Caco-2 (cell line): ENCODE data around the gene ISM1. TPM values are rescaled to one million over a fixed set of nuclear protein-coding genes. Genes with fewer than 3 reads are reported as not detected.

ENCODE experiments used
- BruUV-seq: library from RNA; stranded (reverse); fragments of 400-500 nt; replicated peaks from 2 replicates; lab custom pipeline; 2021; lab: Mats Ljungman, UMichigan
- CTCF ChIA-PET: fragments of 300-600 bp; sonication (Branson Sonifier 250); formaldehyde crosslinking; loops from one replicate; lab custom pipeline; 2022; ENCODE audit warnings: antibody characterized with exemption; lab: Charles Lee
- POLR2A ChIA-PET: fragments of 300-600 bp; sonication (Branson Sonifier 250); formaldehyde crosslinking; loops from one replicate; lab custom pipeline; 2022; ENCODE audit warnings: antibody characterized with exemption; lab: Charles Lee
- DNase-seq, 2 experiments: peaks; one replicate each; pipeline versions ENCODE4 v3.0.0 to v3.0.0-alpha.2; 2020 to 2022
- H3K27me3 ChIP-seq: replicated peaks from 2 replicates; pipeline ENCODE4 v1.6.0; 2011; ENCODE audit warnings: low read length; ENCODE audit not compliant: control insufficient read depth, insufficient read depth
- H3K36me3 ChIP-seq: 2 replicates; pipeline ENCODE4 v1.5.1; 2011; ENCODE audit warnings: low read length; ENCODE audit not compliant: control insufficient read depth, insufficient read depth
- H3K4me1 ChIP-seq: fragments of 250-450 bp; sonication (Bioruptor Pico); 2 replicates; pipeline ENCODE4 v1.5.1; 2020; ENCODE audit warnings: mild to moderate bottlenecking
- H3K4me3 ChIP-seq: 2 replicates; pipeline ENCODE4 v1.5.1; 2011; ENCODE audit warnings: low read depth, mild to moderate bottlenecking, control low read depth, low read length
- H3K9me3 ChIP-seq: fragments of 250-450 bp; sonication (Bioruptor Pico); 2 replicates; pipeline ENCODE4 v1.5.1; 2020; ENCODE audit warnings: mild to moderate bottlenecking, moderate library complexity
- H3K27ac Mint-ChIP-seq: one replicate; pipeline ENCODE4 v1.8.0; 2022; ENCODE audit warnings: mixed read lengths; ENCODE audit not compliant: unreplicated experiment
- H3K27me3 Mint-ChIP-seq: one replicate; pipeline ENCODE4 v1.8.0; 2022; ENCODE audit warnings: mixed read lengths; ENCODE audit not compliant: insufficient read depth, unreplicated experiment
- H3K36me3 Mint-ChIP-seq: one replicate; pipeline ENCODE4 v1.8.0; 2022; ENCODE audit warnings: mild to moderate bottlenecking, mixed read lengths; ENCODE audit not compliant: insufficient read depth, unreplicated experiment
- H3K4me1 Mint-ChIP-seq: one replicate; pipeline ENCODE4 v1.8.0; 2022; ENCODE audit warnings: low read depth, mixed read lengths; ENCODE audit not compliant: unreplicated experiment
- H3K4me3 Mint-ChIP-seq: one replicate; pipeline ENCODE4 v1.8.0; 2022; ENCODE audit warnings: mild to moderate bottlenecking, moderate library complexity, mixed read lengths; ENCODE audit not compliant: unreplicated experiment
- H3K9me3 Mint-ChIP-seq: one replicate; pipeline ENCODE4 v1.8.0; 2022; ENCODE audit warnings: mixed read lengths; ENCODE audit not compliant: unreplicated experiment
- CTCF ChIP-seq, 2 experiments: fragments of 200-600 bp in 1 of 2; IDR thresholded peaks; 1 replicate in 1 of 2; 2 replicates in 1 of 2; pipeline versions ENCODE4 v1.5.1 to v1.8.0; 2011 to 2022; ENCODE audit warnings: antibody characterized with exemption in 1 of 2, control low read depth in 1 of 2, inconsistent platforms in 1 of 2, low read depth in 1 of 2, low read length in 1 of 2, mild to moderate bottlenecking in 1 of 2, moderate library complexity in 1 of 2; ENCODE audit not compliant: insufficient read depth in 1 of 2, severe bottlenecking in 1 of 2, unreplicated experiment in 1 of 2
- intact Hi-C: fragments of 100-400 bp; cut with micrococcal nuclease; formaldehyde crosslinking; loops from one replicate; pipeline ENCODE4 v1.10.0; 2022; ENCODE audit not compliant: unreplicated experiment
- total RNA-seq: library from RNA; stranded (reverse); gene quantifications from 2 replicates; pipeline ENCODE4 v1.2.3, GENCODE V29; 2022

The ISM1 gene
- total RNA-seq, 1 experiment from 2014 or later, result 1.8 TPM

- no peak overlapping the region for H3K4me3 Mint-ChIP-seq
- TF ChIP-seq CTCF (IDR thresholded peaks at IDR 0.05; ENCODE audit: insufficient read depth in 1 of 2, low read depth in 1 of 2, low read length in 1 of 2, severe bottlenecking in 1 of 2, unreplicated experiment in 1 of 2), result no peak
- no peak overlapping the region for H3K27ac Mint-ChIP-seq
- H3K36me3 Mint-ChIP-seq, result no peaks in the 10 kb centered on the region
- no peaks in the 10 kb centered on the region for H3K4me1 ChIP-seq
- H3K9me3 ChIP-seq, result no peaks in the 10 kb centered on the region
- no peaks in the 10 kb centered on the region for H3K36me3 ChIP-seq
- no peak overlapping the region for H3K4me3 ChIP-seq
- H3K27me3 ChIP-seq, result no peaks in the 10 kb centered on the region
- BruUV-seq, result no TSS peak
- H3K4me1 Mint-ChIP-seq, result no peaks in the 10 kb centered on the region
- CTCF ChIA-PET, result no interaction called here
- H3K9me3 Mint-ChIP-seq, result no peaks in the 10 kb centered on the region
- DNase-seq, result no peak
- no peaks in the 10 kb centered on the region for H3K27me3 Mint-ChIP-seq
- intact Hi-C loops, result no loop called here
- POLR2A ChIA-PET, result no interaction called here
Observed at GRCh38 chr20:13274275-13274861, 53.3 kb downstream of the ISM1 start.

GRCh38 chr20:13276945-13277541 lies 56.0 kb downstream of the ISM1 start:
- BruUV-seq, result no TSS peak
- CTCF ChIA-PET, result interaction anchor here (0.7 kb wide), 1 partner anchor 269 kb away, joined by 5 read pairs; no protein-coding TSS in a partner anchor
- no peak overlapping the region for H3K4me3 ChIP-seq
- no peaks in the 10 kb centered on the region for H3K9me3 Mint-ChIP-seq
- H3K4me3 Mint-ChIP-seq, result no peak overlapping the region
- H3K27me3 ChIP-seq, result no peaks in the 10 kb centered on the region
- H3K4me1 Mint-ChIP-seq, result no peaks in the 10 kb centered on the region
- no peaks in the 10 kb centered on the region for H3K9me3 ChIP-seq
- H3K36me3 ChIP-seq, result no peaks in the 10 kb centered on the region
- H3K27me3 Mint-ChIP-seq, result no peaks in the 10 kb centered on the region
- no peak for DNase-seq
- no peak overlapping the region for H3K27ac Mint-ChIP-seq
- POLR2A ChIA-PET, result no interaction called here
- intact Hi-C loops, result no loop called here
- no peaks in the 10 kb centered on the region for H3K4me1 ChIP-seq
- H3K36me3 Mint-ChIP-seq, result no peaks in the 10 kb centered on the region
- TF ChIP-seq CTCF (IDR thresholded peaks at IDR 0.05; ENCODE audit: insufficient read depth in 1 of 2, low read depth in 1 of 2, low read length in 1 of 2, severe bottlenecking in 1 of 2, unreplicated experiment in 1 of 2), result no peak

- Mint-ChIP-seq H3K4me1 (no peaks in the 10 kb centered on the region), H3K9me3 (no peaks in the 10 kb centered on the region), H3K27me3 (no peaks in the 10 kb centered on the region), H3K27ac (no peak overlapping the region), H3K36me3 (no peaks in the 10 kb centered on the region), H3K4me3 (no peak overlapping the region)
- no peaks in the 10 kb centered on the region for H3K27me3 ChIP-seq
- no TSS peak for BruUV-seq
- H3K9me3 ChIP-seq, result no peaks in the 10 kb centered on the region
- intact Hi-C loops, result no loop called here
- H3K4me3 ChIP-seq, result no peak overlapping the region
- TF ChIP-seq CTCF (IDR thresholded peaks at IDR 0.05; ENCODE audit: insufficient read depth in 1 of 2, low read depth in 1 of 2, low read length in 1 of 2, severe bottlenecking in 1 of 2, unreplicated experiment in 1 of 2), result no peak
- no peaks in the 10 kb centered on the region for H3K36me3 ChIP-seq
- no peaks in the 10 kb centered on the region for H3K4me1 ChIP-seq
- POLR2A ChIA-PET, result no interaction called here
- DNase-seq, result no peak
- CTCF ChIA-PET, result interaction anchor here (0.7 kb wide), 1 partner anchor 269 kb away, joined by 5 read pairs; no protein-coding TSS in a partner anchor
Observed at GRCh38 chr20:13277663-13278295, 56.7 kb downstream of the ISM1 start.
